GM12864 (cell line): ENCODE results near the gene NOP9.
A peak's percentile ranks its signal among the peaks of the same experiment; 100 is the strongest.

Experiments used
- DNase-seq: peaks from one replicate; pipeline ENCODE4 v3.0.0-alpha.2; 2011; ENCODE audit warnings: low read depth
- H3K4me3 ChIP-seq: 2 replicates; pipeline ENCODE4 v1.5.1; 2011; ENCODE audit warnings: mild to moderate bottlenecking, low read depth, low read length, control low read depth
- TF ChIP-seq, protein P1 (sequence below): IDR thresholded peaks from 2 replicates; pipeline ENCODE4 v1.5.1; 2011; ENCODE audit warnings: low read depth, mild to moderate bottlenecking, moderate library complexity, low read length, control low read depth, inconsistent platforms; ENCODE audit errors: missing control alignments

Gene NOP9

DNA sequence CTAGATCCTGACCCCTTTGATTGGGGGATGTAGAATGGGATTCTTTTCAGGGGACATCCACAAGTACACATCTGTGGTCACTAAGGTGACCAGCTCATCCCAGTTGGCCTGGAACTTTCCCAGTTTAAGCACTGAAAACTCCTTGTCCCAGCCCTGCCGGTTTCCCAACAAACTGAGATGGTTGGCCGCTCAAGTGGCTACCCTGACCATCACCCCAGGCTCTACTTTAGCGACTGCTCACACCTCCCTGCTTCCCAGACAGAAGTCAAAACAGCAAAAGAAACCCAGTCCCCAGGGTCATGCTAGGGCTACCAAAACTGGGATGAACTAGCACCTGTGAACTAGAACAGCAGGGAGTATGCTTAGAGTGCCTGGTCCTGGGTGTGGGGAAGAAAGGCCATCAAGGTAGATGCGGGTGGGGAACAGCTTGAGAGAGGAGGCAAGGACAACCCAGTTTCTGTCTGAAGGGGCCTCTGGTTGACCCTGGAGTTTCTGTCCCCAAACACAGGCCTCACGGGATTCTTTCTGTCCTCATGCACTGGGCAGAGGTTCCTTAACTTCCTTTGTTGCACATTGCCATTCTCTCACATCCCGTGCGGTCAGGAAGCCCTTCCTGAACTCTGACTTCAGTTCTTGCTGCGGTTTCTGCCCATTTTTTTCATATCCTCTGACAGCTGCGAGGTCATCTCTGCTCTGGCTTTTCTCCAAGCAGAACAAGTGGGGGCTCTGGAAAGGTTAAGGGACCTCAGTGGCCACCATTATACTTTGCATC lies 13.3 kb downstream of the NOP9 start:
- peak; percentile 25 for DNase-seq
- TF ChIP-seq, protein P1, sequence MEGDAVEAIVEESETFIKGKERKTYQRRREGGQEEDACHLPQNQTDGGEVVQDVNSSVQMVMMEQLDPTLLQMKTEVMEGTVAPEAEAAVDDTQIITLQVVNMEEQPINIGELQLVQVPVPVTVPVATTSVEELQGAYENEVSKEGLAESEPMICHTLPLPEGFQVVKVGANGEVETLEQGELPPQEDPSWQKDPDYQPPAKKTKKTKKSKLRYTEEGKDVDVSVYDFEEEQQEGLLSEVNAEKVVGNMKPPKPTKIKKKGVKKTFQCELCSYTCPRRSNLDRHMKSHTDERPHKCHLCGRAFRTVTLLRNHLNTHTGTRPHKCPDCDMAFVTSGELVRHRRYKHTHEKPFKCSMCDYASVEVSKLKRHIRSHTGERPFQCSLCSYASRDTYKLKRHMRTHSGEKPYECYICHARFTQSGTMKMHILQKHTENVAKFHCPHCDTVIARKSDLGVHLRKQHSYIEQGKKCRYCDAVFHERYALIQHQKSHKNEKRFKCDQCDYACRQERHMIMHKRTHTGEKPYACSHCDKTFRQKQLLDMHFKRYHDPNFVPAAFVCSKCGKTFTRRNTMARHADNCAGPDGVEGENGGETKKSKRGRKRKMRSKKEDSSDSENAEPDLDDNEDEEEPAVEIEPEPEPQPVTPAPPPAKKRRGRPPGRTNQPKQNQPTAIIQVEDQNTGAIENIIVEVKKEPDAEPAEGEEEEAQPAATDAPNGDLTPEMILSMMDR, result no peak

DNA sequence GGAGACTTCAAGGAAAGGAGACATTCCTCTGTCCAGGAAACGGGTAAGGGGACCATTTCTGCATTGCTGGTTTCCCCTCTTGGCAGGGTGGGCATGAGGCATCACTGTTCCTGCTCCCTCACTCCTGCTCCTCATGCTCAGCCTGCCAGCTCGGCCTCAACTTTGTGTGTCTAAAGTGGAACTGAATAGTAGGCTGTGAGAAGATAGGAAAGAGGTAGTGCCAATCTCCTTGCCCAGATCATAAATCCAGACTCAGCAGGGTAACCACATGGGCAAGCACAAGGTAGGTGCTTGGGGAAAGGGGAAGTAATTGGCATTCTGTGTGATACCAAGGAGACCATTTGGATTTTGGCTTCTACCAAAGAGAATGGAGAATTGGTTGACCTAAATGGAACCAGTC lies 14.3 kb downstream of the NOP9 start:
- TF ChIP-seq, protein P1, result no peak
- no peak overlapping the region for H3K4me3 ChIP-seq
- no peak for DNase-seq

More for the DNA sequence above, 13.3 kb downstream of the NOP9 start:
- H3K4me3 ChIP-seq, result no peak overlapping the region

DNA sequence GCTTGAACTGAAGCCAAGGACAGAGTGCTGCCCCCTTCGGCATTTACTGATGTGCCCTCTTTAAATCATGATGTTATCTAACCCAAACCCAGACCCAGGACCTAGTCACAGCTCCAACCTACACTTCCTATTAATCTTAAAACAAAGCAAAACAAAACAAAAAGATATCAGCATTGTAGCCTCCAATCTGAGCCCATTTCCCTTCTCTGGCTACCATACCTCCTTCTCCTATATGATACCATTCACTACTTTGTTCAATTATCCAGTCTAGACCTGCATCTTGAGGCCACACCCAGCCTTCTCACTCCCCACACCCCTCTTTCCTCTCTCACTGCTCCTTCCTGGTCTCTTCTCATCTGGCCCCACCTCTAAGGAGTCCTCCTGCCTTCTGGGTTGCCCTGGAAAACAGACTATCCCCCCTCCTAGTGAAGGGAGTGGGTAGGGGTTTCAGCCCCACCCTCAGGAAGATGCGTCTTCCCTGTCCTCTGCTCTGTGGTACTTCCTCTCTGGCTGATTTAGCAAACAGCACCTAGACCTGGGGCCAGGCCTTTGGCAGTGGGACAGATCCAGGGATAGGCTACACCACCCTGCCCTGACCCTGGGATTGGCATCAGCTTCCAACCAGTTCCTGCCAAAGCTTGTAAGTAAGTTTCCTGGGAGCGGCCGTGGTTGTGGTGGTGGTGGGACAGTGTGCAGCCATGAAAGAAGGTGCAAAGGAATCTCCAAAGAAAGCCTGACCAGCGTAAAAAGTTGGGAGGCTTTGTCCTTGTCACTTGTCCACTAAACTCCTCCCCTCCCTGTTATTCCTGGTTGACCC lies 14.9 kb downstream of the NOP9 start:
- TF ChIP-seq, protein P1, result no peak
- DNase-seq, result no peak
- H3K4me3 ChIP-seq, result no peak overlapping the region

DNA sequence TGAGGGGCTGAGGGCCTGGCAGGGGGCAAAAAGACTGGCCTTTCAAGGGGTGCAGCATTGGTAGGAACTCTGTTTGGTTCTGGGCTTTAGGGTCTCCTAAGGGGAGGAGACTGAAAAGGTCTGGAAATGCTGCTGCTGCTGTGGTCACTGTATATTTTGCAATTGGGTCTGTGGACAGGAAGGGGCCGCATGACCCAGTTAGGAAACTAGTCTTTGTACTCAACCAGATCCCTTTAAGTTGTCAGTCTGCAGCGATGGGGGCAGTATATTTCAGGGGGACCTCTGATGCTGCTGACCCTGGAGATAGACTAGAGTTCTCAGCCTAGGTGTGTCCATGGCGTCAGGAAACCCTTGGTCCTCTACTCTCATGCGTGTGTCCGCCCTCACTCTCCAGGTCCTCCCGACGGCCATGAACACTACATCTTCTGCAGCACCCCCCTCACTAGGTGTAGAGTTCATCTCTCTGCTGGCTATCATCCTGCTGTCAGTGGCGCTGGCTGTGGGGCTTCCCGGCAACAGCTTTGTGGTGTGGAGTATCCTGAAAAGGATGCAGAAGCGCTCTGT lies 15.7 kb downstream of the NOP9 start:
- TF ChIP-seq, protein P1, result no peak

DNA sequence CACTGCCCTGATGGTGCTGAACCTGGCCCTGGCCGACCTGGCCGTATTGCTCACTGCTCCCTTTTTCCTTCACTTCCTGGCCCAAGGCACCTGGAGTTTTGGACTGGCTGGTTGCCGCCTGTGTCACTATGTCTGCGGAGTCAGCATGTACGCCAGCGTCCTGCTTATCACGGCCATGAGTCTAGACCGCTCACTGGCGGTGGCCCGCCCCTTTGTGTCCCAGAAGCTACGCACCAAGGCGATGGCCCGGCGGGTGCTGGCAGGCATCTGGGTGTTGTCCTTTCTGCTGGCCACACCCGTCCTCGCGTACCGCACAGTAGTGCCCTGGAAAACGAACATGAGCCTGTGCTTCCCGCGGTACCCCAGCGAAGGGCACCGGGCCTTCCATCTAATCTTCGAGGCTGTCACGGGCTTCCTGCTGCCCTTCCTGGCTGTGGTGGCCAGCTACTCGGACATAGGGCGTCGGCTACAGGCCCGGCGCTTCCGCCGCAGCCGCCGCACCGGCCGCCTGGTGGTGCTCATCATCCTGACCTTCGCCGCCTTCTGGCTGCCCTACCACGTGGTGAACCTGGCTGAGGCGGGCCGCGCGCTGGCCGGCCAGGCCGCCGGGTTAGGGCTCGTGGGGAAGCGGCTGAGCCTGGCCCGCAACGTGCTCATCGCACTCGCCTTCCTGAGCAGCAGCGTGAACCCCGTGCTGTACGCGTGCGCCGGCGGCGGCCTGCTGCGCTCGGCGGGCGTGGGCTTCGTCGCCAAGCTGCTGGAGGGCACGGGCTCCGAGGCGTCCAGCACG lies 16.4 kb downstream of the NOP9 start:
- TF ChIP-seq, protein P1, result no peak
- no peak for DNase-seq
- no peak overlapping the region for H3K4me3 ChIP-seq

More for the DNA sequence above, 15.7 kb downstream of the NOP9 start:
- no peak overlapping the region for H3K4me3 ChIP-seq
- no peak for DNase-seq

DNA sequence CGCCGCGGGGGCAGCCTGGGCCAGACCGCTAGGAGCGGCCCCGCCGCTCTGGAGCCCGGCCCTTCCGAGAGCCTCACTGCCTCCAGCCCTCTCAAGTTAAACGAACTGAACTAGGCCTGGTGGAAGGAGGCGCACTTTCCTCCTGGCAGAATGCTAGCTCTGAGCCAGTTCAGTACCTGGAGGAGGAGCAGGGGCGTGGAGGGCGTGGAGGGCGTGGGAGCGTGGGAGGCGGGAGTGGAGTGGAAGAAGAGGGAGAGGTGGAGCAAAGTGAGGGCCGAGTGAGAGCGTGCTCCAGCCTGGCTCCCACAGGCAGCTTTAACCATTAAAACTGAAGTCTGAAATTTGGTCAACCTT lies 16.9 kb downstream of the NOP9 start:
- DNase-seq, result no peak
- no peak overlapping the region for H3K4me3 ChIP-seq

More for the DNA sequence above, 16.9 kb downstream of the NOP9 start:
- TF ChIP-seq, protein P1, result no peak
